T-helper 9 cell (primary cell): ENCODE results near the gene SUMO3.

Source experiments
- DNase-seq: peaks from one replicate; pipeline ENCODE4 v3.0.0-alpha.2; 2020

SUMO3 gene

DNA sequence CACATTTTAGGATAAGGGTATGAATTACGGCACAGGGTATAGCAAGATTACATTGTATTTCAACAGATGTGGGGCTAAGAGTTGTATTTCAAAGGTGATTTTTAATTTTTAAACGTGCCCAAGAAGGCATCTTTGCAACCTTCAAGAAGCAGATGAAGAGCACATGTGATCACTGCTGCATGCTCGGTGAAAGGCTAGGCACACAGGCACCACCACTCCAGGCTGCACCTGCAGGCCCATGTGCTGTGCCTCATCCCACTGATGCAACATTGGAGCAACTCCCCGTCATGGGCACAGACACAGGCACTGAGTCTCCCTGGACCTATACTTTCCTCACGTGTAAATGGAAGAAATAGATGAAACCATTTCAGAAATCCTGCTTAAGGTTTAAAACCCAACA is 39.8 kb downstream of the SUMO3 start:
- no peak for DNase-seq

DNA sequence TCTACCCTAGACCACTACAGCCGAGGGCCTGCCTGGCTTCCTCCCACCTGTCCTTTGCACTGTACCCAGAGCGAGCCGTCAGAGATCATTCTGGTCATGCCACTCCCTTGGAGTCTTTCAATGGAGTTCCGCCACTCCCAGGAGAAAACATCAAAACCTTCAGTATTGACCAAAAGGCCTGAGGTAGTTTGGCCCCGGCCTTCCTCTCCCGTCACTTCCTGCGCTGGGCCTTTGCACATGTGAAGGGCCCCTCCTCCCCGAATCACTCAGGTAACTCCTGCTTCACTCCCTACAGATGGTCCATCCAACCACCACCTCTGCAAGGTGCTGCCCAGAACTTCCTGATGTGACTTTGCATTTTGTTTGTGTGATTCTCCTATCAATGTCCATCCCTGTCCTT is 42.9 kb downstream of the SUMO3 start:
- DNase-seq = no peak

DNA sequence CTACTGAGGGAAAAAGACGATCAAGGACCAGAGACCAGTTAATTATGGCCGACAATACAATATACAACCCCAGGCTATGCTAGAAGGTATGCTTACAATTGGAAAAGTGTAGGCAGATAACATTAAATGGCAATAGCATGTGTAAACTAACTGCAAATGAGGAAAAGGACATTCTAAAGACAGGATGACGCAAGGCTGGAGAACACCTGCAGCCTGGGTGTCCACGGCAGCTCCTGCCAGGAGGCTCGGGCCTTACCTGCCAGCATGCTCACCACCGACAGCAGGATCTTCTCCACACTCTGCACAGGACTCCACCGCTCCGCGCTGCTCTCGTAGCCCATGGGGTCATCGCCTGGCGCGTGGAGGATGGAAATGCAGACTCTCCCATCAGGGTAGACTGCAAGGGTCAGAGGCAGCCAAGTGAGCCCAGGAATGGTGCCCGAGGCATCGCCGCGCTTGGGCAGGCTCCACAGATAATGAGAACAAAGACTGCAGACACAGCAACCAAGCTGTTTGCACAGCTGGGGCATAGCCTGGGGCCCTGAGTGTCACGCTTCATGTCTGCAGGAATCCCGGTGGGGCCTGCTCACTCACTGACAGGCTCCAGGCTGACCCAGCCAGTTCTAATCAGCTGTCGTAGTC is 44.5 kb downstream of the SUMO3 start:
- no peak for DNase-seq

DNA sequence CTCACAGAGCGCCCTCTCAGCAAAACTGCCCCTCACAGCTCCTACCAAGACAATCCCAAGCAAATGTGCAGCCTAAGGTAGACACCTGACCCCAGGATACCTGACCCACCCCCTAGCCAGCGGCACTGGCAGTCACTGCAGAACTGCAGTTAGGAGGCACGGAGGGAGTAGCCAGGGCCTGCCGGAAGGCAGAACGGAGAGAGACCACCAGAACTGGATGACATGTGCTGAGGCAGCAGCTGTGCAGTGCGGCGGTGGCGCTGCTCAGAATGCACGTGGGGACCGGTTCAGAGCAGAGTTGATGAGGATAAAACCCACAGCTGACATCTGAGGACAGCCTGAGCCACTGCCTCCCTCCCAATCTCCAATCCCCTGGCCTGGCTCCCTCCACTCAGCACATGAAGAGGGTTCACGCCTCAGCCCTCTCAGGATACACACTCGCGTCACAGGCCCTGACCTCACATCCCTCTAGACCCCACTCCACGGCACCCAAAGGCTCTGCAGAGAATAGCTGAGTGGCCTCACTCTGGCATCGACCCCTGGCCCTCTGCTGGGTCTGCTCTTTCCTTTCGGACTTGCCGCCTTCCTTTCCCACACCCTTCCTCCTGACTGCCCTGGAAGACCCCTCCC is 45.9 kb downstream of the SUMO3 start:
- no peak for DNase-seq

DNA sequence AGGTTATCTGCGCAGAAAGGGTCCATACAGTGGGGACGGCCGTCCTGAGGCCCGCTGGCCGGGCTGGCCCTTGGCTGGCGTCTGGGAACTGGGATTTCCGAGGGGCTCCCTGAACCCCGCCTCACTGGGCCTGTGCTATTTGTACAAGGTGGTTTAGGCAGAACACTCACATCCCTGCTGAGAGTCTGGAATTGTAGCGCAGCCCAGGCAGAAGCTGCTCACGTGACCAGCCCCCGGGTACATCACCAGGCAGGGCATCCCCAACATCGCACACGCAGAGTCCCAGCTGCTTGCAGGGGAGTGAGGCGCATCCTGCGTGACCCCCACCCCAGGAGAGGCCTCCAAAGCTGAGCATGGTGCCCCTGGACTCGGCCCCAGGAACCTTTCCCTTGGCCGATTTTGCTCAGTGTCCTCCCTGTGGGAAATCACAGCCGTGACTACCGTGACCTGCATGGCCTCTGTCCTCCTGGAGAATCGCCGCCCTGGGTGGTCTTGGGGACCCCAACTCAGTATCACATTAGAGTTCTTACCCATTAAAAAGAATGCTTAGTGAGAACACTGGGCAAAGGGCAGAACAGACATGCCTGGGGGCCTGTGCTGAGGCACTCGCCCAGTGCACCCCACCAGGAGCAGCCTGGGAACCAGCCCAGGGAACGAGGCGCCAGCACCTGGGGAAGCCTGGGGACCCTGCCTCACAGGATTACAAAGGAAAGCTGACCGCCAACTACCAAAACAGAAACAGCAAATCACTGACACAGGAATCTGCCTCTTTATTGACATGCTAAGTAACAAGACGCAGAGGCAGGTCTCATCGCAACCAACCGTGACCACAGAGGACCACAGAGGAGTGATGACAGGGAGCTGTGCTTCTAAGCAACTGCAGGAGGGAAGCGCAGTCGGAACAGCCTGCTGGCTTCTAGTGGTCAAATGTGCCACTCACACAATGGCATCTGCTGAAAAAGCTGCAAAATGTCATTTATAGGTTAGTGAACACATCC is 49.7 kb downstream of the SUMO3 start:
- no peak for DNase-seq

DNA sequence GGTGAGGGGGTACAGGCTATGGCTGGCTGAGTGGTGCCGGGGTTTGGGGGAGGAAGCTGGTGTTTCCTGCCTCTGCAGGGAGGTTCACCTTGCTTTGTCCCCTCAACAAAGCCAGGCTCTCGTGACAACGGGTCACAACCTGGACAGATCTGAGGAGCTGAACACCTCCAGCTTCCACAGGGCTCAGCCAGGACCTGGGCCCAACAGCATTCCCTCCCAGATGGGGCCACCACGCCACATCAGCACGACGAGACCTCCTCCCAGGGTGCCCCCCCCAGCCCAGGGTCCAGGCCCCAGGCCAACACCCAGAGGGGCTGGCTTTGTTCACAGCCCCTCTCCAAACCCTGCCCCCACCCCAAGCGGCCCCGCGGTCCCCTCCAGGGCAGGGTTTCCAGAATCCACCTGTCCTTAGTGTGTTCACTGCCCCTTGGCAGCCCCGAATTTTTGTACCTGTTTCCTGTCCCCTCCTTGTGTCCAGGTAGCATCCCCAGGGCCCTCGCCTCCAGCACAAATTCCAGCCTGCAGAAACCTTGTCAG is 51.0 kb downstream of the SUMO3 start:
- no peak for DNase-seq

DNA sequence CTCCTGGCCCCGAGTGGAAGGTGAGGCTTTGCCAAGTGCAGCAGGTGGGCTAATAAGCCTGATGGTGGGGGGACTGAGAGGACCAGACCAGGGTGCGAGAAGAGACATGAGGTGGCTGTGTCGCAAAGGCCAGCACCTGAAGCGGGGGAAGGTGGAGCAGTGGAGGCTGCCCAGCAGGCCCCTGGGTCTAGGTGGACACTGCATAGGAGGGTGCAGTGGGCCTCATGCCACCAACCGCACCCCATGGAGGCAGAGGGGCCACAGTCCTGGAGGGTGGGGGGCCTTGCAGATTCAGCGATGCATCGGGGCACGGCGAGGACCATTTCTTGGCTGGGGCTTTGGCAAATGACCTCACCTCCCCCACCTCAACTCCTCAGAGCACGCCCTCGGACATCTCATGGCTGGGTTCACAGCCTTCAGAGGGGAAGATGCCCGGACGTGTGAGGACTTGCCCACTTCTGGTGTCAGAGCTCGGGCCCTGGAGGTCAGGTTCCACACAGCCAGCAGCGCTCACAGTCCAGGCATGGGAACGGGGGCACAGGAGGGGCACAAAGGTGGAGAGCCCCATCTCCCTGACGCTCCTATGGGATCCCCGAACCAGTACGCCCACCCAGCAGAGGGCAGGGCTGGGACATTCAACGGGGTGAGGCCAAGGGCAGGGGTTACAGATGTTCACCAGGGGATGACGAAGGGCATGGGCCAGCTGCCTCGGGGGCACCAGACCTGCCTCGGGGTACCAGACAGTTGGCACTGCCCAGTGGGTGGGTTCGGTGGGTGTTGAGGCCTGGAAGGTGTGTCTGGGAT is 51.6 kb downstream of the SUMO3 start:
- no peak for DNase-seq

DNA sequence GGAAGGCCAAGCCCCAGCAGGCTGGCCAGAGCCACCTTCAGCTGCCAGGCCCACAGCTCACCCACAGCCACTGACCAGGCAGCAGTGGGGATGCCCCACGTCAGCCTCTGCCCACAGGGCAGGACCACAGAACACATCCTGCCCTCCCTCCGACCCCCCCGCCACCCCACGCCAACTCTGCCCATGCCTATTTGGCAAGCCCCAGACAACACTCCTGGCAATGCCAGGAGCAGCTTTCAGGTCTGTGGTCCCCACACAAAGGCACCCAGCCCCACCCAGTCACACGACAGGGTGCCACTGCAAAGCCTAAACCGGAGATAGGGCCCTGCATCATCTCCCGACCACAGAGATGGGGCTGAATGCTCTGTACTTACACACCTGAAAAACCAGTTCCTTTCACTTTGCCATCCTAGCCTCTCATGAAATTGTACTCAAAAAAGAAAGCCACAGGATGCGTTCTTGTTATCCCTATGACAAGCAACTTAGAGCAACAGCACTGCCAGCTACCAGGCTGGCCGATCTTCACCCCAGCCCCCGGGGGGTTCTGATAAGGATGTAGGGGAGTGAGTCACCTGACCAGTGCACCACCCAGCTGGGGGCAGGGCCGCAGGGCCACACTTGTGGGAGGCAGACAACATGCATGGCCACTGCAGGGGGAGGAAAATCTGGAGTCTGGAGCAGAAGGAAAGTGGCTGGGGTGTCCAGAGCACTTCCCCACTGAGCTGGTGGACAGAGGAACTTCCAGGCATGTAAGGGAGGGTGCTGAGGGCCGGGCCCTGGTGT is 52.4 kb downstream of the SUMO3 start:
- DNase-seq = peak; percentile 40

DNA sequence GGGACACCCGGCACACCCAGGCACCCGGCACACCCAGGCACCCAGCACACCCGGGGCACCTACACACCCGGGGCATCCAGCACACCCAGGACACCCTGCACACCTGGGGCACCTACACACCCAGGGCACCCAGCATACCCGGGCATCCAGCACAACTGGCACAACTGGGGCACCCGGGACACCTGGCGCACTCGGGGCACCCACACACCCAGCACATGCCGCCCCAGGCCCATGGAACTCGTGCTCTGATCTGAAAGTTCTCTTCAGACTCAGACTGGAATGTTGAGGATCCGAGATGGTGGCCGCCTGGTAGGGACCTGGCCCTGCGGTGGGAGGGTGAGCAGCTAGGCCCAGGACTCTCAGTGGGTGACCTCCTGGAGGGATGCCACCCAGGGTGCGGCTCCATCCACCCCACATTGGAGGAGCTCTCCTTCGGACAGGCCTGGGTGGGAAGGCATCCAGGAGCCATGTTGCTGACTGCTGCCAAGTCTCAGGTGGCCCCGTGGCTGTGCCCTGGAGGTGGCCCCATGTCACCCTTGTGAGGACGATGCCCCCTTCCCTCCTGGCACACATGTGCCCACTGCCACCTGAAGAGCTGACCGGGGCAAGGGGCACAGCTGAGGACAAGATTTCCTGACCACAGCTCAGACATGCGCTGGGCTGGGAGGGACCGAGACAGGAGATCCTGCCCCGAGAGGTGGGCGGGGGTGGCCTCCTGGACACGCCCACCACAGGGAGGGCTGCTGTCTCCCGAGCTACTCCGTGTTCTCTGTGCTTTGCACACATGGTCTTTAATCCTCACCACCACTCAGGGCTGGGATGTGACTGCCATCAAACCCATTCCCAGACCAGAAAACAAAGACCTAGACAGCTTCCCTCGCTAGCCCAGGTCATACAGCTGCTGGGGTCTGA is 53.3 kb downstream of the SUMO3 start:
- DNase-seq = no peak

DNA sequence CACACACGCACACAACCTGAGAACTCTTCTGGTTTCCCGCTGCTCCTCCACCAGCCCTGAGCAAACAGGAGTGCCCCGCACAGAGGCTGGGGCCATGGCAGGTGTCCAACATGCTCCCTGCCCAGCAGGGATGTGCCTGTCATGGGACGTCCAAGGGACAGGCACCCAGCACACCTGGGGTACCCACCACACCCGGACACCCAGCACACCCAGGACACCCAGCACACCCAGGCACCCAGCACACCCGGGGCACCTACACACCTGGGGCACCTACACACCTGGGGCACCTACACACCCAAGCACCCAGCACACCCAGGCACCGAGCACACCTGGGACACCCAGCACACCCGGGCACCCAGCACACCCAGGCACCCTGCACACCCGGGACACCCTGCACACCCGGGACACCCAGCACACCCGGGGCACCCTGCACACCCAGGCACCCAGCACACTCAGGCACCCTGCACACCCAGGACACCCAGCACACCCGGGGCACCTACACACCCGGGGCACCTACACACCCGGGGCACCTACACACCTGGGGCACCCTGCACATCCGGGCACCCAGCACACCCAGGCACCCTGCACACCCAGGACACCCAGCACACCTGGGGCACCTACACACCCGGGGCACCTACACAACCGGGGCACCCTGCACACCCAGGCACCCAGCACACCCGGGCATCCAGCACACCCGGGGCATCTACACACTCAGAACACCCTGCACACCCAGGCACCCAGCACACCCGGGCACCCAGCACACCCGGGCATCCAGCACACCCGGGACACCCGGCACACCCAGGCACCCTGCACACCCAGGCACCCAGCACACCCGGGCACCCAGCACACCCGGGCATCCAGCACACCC is 54.2 kb downstream of the SUMO3 start:
- DNase-seq = no peak

DNA sequence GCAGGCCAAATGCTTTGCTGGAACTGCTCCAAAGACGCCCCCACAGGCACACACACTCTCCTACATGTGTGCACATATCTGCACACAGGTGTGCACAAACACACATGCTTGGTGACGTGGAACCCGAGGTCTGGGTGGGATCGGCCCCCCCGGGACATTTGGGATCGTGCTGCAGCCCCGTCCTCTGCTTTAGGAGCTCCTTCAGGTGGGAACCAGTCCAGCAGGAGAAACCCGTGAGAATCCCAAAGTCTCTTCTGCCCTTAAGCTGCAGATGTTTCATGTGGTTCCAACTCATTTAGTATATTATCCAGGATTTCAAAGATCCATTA is 54.8 kb downstream of the SUMO3 start:
- no peak for DNase-seq

DNA sequence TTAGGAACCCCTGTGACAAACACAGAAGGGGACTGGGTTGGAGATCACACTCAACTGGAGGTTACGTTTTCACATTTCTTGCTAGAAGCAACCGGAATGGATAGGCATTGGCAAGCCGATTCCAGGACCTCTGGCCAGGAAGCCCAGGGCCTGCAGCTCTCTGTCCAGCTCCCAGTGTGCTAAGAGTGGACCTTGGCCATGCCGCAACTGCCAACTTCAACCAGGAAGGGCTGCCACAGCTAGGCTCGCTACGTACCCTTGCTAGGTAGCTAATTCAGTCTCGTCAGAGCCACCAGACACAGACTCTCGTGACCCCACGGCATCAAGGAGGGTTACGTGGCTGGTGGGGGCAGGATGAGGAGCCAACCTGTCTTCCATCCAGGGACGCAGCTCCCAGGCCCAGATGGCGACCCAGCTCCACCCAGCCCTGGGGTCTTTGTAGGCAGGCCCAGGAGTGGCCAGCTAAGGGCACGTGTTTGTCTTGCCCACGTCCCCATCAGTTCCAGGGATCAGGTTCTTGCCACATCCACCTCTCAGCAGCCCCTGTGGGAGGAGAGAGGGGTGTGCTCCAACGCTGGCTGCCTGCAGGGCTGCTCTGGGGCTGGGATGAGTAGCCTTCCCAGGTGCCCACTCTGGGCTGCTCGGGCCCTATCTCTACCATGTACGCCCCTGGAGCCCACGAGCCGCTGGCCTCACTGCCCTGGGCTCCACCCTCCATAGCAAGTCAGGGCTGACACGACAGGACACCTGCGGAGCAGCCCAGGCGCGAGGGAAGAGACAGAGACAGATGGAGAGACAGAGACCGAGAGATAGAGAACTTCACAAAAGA is 55.4 kb downstream of the SUMO3 start:
- no peak for DNase-seq

DNA sequence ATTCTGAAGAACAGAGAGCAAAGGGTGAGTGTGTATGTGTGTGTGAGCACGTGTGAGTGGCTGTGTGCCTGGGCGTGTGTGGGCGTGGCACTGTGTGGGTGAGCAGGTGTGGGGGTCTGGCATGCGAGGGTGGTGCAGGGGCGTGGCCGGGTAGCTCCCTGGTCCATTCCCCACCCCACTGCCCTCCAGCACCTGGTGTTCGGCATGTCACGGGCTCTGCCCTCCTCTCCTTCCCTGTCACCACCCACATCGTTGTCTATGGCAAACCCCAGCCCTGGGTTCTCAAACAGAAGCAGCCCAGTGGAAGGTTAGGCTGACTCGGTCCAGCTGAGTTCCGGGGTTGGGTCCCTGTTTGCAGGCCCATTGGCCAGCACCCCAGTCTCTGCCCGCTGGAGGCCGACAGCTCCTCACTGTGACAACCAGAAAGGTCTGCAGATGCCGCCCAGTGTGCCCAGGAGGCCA is 56.1 kb downstream of the SUMO3 start:
- no peak for DNase-seq

DNA sequence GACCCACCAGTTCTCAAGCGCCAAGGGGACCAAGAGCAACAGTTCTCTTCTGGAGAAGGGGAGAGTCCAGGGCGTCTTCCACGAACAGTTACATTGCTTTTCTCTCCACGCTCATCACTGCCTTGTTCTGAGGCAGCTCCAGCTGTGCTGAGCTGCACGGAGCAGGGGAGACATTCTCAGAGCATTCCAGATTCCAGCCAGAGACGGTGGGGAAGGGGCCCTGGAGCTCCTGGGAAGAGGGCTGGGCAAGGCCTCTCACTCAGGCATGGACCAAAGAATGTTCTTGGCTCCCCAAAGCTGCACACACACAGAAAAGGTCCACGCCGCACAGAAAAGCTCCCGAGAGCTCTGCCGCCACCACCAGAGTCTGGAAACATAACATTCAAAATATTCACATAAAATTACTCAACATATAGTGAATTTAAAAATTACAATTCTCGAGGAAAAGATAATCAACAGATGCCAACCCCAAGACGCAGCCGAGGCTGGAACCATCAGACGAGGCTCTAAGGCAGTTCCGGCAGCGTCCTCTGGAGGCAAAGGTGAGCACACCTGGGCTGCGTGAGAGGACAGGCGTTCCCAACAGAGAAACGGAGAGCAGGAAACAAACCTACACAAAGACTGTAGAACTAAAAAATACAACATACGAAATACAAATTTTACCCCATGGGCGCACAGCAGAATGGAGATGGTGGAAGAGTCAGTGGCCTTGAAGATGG is 56.7 kb downstream of the SUMO3 start:
- no peak for DNase-seq

DNA sequence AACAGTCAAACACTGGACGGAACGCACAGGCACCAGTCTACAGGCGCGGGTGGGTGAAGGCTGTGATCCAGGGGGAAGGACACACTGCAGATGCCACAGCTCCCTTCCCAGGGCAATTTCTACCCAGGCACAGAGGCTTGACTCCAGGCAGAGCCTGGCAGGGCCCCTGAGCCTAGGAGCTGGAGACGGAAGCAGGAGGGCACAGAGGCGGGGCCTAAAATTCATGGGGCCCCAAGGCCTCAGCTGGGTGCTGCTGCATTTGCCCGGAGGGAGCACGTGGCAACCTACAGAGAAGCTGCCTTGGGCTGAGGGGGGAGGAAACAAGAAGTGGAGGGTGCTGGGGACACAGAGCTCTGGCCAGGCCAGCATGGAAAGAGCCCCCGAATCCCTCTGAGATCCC is 57.5 kb downstream of the SUMO3 start:
- no peak for DNase-seq

DNA sequence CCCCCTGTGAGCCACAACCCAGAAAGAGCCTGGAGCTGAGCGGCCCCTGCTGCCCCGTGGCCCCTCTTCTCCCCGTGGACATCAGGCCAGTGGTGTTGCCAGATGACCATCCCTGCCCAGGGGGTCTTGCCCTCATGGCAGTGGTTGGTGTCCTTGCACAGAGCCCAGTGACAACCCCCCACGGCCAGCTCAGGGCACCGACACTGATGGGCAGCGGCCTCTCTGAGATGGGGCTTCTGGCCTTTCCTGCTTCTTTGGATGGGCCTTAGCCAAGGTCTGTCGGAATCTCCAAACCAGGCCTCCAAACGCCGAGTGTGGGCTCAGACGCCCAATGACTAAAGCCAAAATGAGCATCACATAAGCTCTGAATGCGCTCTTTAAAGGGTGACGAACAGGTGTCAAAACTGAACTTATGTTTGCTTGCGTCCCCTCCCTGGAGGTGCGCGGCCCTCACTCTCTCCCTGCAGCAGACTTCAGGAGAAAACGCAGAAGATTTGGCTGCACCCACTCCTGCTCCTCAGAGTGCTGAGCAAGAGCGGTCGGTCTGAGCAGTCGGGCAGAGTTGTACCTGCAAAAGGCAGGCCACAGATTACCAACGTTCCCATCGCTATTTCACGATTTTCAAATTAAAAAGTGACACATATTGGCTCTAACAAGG is 58.1 kb downstream of the SUMO3 start:
- no peak for DNase-seq
